ENCODE results near the gene USP35. TPM values are rescaled to one million over a fixed set of nuclear protein-coding genes. Genes with fewer than 3 reads are reported as not detected.

The USP35 gene, protein sequence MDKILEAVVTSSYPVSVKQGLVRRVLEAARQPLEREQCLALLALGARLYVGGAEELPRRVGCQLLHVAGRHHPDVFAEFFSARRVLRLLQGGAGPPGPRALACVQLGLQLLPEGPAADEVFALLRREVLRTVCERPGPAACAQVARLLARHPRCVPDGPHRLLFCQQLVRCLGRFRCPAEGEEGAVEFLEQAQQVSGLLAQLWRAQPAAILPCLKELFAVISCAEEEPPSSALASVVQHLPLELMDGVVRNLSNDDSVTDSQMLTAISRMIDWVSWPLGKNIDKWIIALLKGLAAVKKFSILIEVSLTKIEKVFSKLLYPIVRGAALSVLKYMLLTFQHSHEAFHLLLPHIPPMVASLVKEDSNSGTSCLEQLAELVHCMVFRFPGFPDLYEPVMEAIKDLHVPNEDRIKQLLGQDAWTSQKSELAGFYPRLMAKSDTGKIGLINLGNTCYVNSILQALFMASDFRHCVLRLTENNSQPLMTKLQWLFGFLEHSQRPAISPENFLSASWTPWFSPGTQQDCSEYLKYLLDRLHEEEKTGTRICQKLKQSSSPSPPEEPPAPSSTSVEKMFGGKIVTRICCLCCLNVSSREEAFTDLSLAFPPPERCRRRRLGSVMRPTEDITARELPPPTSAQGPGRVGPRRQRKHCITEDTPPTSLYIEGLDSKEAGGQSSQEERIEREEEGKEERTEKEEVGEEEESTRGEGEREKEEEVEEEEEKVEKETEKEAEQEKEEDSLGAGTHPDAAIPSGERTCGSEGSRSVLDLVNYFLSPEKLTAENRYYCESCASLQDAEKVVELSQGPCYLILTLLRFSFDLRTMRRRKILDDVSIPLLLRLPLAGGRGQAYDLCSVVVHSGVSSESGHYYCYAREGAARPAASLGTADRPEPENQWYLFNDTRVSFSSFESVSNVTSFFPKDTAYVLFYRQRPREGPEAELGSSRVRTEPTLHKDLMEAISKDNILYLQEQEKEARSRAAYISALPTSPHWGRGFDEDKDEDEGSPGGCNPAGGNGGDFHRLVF
- total RNA-seq, result 1 to 10 TPM; 7.2 to 7.9 TPM

DNA sequence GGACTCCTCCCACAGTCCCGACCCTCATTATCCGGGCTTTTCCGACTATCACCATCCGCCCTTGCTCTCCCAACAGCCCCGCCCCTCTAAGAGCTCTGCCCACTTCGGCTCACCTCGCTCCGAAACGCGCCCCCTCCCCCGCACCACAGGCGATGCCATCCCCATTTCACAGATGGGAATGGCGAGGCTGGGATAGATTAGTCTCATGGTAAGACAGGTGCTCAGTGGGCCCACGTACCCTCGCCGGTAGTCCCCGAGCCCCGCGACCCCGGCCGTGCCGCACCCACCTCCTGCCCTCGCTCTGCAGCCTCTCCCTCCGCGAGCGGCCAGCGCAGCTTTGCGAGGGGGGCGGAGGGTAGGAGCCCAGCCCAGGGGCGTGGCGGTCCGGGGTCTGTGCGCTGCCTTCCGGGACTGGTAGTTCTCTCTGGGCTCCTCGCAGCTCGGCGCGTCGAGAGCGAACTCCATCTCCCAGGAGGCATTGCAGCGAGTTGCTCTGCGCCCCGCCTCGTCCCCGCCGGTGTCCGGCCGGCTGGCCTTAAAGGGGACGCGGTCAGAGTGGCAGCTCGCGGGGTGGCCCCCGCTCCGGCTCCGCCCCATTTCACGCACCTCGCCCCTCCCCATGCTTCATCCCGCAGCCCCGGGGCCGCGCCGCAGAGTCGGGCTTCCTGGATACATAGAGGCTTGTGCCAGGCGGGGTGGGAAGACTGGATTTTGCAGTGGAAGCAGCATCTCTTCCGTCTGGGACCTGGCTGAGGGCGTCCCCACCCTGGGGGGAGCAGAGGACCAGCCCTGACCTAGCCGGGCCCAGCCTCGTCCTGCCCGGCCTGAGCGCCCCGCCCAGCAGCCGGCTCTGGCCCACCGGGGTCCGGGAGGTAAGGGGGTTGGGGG, at the start of gene USP35, which contains the start of gene KCTD21:
USP35 (plus strand) TSS at position 634 of the 888 bp plus-strand sequence. CDS start 7,327 bp downstream, outside the sequence.
KCTD21 (minus strand) TSS at position 341 of the 888 bp plus-strand sequence. CDS start 14,072 bp downstream, outside the sequence.
- peak; percentile 97 to 98 for ATAC-seq
- no peaks in the 10 kb centered on the region for H3K36me3 Mint-ChIP-seq

DNA sequence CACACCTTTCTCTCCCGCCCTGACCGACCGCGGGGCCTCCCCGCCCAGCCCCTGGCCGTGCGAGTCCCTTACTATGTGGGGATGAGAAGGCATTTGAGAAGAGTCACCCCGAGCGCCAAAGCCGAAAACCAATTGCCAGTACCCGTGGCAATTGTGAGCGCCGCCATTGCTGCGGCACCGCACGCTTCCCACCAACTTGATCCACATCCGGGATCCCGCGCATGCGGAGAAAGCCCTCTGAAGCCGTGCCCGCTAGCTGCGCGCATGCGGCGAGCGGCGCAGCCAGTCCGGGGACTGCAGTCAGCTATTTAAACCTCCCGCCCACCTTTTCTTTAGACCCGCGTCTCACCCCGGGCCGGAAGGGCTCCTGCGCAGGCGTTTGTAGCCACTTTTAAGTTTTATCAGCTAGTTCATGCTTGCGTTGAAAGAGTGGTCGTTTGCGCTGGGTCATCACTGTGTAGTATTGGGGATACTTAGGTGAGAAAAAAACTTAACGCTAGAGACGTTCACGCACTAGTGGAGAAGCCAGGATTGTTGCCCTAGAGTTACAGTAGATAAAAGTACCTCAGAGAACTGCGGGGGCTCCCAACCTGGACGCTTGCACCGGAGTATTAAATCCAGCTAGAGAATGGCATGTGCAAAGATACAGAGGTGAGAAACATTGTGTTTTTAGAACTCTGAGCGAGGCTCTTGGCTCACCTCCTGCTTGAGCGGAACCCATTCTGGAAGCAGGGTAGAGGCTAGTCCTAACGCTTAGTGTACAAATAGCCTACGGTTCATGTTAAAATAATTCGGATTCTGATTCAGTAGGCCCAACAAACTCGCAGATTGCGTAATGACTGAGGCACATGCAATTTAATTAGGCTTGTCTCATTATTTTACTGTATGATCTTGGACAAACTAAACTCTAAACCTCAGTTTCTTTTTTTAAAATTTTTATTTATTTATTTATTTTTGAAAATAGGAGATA, 49.0 kb upstream of the USP35 start, which contains the start of gene ALG8:
ALG8 (minus strand) TSS at position 205 of the 970 bp plus-strand sequence; CDS start at position 167, 38 bp downstream.
- Mint-ChIP-seq H3K36me3 (peaks cover 17% of the 10 kb centered on the region), H3K27ac (peak within 1 kb of the TSS; percentile 93 to 96), H3K27me3 (no peaks in the 10 kb centered on the region), H3K4me1 (ENCODE audit: low read depth in 2 of 2) (peaks cover 27 to 39% of the 10 kb centered on the region in 2 donors), H3K4me3 (peak within 1 kb of the TSS; percentile 93), H3K9me3 (no peaks in the 10 kb centered on the region)
- DNase-seq (ENCODE audit: low spot score) (peak; percentile 97), ATAC-seq (peak; percentile 98)

More for the DNA sequence above, at the start of gene USP35, which contains the start of gene KCTD21:
- Mint-ChIP-seq H3K4me1 (ENCODE audit: low read depth in 2 of 2) (peaks cover 34 to 36% of the 10 kb centered on the region in 2 donors), H3K27me3 (no peaks in the 10 kb centered on the region), H3K4me3 (peak within 1 kb of the TSS; percentile 99), H3K9me3 (no peaks in the 10 kb centered on the region), H3K27ac (peak within 1 kb of the TSS; percentile 84 to 93)
- DNase-seq (ENCODE audit: low spot score), result peak; percentile 98

DNA sequence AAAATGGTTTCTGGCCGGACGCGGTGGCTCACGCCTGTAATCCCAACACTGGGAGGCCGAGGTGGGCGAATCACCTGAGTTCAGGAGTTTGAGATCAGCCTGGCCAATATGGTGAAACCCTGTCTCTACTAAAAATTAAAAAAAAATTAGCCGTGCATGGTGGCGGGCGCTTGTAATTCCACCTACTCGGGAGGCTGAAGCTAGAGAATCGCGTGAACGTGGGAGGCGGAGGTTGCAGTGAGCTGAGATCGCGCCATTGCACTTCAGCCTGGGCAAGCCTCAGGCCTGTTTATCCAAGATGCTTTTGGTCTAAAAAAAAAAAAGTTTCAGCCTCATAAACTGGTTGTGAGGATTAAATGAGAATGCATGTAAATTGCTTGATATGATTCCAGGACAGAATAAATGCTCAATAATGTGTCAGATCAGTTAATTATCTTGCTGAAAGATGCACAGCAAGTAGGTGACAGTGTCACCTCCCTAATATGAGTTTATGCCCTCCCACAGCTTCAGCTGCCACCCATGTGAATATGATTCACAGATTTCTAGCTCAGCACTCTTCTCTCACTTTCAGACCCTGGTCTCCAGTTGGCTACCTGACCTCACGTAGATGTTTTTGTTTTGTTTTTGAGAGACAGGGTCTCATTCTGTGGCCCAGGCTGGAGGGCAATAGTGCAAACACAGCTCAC, 48.2 kb upstream of the USP35 start:
- H3K9me3 Mint-ChIP-seq, result no peaks in the 10 kb centered on the region
- ATAC-seq (no peak), DNase-seq (ENCODE audit: low spot score) (no peak)
- H3K36me3 Mint-ChIP-seq, result peaks cover 14% of the 10 kb centered on the region
- no peaks in the 10 kb centered on the region for H3K27me3 Mint-ChIP-seq
- H3K4me1 Mint-ChIP-seq (ENCODE audit: low read depth in 2 of 2), result peaks cover 27 to 39% of the 10 kb centered on the region in 2 donors
- H3K27ac Mint-ChIP-seq, result peak overlapping the region; percentile 35 to 63
- H3K4me3 Mint-ChIP-seq, result peak overlapping the region; percentile 93

DNA sequence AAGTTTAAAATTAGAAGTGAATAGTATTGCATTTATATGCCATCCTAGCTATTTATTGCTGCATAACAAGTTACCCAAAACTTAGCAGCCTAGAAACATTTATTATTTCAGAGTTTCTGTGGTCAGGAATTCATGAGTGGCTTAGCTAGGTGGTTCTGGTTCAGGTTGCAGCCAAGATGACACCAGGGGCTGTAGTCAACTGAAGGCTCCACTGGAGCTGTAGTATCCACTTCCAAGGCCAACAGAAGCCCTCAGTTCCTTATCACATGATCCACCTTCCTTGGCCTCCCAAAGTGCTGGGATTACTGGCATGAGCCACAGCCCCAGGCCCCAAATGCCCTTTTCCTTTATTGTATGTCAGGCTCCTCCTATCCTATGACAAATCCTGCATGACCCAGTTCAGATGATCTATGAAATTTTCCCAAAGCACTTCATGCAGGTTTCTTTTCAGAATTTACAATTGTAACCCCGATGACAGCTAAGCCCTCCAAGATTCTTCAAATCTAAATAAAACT, 43.2 kb upstream of the USP35 start:
- ATAC-seq (no peak), DNase-seq (ENCODE audit: low spot score) (no peak)
- H3K36me3 Mint-ChIP-seq, result peaks cover 5% of the 10 kb centered on the region
- no peaks in the 10 kb centered on the region for H3K9me3 Mint-ChIP-seq
- no peak overlapping the region for H3K4me3 Mint-ChIP-seq
- peaks cover 4 to 15% of the 10 kb centered on the region in 2 donors for H3K4me1 Mint-ChIP-seq (ENCODE audit: low read depth in 2 of 2)
- no peaks in the 10 kb centered on the region for H3K27me3 Mint-ChIP-seq
- no peak overlapping the region for H3K27ac Mint-ChIP-seq

DNA sequence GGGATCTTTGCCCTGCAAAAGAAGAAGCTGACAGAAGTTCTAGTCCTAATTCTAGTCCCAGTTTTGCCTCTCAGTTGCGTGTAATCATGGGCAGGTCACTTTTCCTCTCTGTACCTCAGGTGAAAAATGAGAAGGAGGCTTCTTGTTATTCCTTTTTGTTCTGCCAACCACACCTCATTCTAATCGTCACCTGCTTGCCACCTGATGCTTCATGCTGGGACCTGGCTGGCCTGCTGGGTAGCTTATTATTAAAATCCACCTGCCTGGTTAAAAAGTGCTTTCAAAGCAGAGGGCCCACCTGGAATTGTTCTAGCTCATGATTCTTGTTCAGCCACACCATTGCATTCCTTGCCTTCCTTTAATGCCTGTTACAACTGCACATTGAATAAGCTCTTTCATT, 40.9 kb upstream of the USP35 start:
- Mint-ChIP-seq H3K27ac (no peak overlapping the region), H3K4me3 (no peak overlapping the region), H3K36me3 (peaks cover 5% of the 10 kb centered on the region), H3K4me1 (ENCODE audit: low read depth in 2 of 2) (peaks cover 0 to 5% of the 10 kb centered on the region in 2 donors), H3K9me3 (no peaks in the 10 kb centered on the region), H3K27me3 (no peaks in the 10 kb centered on the region)
- ATAC-seq, result no peak
- no peak for DNase-seq (ENCODE audit: low spot score)

DNA sequence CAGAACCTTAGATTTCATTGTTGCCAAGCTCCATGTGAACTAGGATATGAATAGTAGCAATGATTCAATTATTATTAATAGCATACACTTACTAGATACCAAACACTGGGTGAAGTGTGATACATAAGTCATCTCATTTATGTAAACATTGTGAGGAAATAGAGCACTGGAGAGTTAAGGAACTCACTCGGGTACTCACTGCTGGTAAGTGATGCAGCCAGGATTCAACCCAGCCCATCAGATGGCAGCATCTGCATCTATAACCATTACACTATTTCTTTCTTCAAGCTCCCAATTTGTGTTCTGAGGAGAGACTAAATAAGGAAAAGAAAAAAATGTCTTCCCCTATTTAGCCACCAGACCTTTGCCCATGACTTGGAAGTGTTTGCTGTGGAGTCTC, 39.1 kb upstream of the USP35 start:
- Mint-ChIP-seq H3K27me3 (no peaks in the 10 kb centered on the region), H3K4me3 (no peak overlapping the region)
- no peak for ATAC-seq

DNA sequence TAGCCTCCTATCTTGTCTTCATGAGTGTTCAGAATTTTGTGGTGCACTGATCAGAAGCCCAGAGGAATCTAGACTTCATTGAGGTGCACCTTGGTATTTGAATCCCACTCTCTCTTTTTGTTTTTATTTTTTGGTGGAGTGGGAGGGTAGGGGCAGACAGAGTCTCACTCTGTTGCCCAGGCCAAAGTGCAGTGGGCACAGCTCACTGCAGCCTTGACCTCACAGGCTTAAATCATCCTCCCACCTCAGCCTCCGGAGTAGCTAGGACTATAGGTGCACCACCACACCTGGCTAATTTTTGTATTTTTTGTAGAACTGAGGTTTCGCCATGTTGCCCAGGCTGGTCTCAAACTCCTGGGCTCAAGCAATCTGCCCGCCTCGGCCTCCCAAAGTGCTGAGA, 38.4 kb upstream of the USP35 start:
- no peaks in the 10 kb centered on the region for H3K9me3 Mint-ChIP-seq
- ATAC-seq (no peak), DNase-seq (ENCODE audit: low spot score) (no peak)
- no peaks in the 10 kb centered on the region for H3K4me1 Mint-ChIP-seq (ENCODE audit: low read depth in 2 of 2)
- H3K36me3 Mint-ChIP-seq, result no peaks in the 10 kb centered on the region
- no peak overlapping the region for H3K27ac Mint-ChIP-seq
- H3K27me3 Mint-ChIP-seq, result no peaks in the 10 kb centered on the region
- no peak overlapping the region for H3K4me3 Mint-ChIP-seq

More for the DNA sequence above, 39.1 kb upstream of the USP35 start:
- Mint-ChIP-seq H3K9me3 (no peaks in the 10 kb centered on the region), H3K36me3 (no peaks in the 10 kb centered on the region), H3K27ac (no peak overlapping the region), H3K4me1 (ENCODE audit: low read depth in 2 of 2) (no peaks in the 10 kb centered on the region)
- no peak for DNase-seq (ENCODE audit: low spot score)

DNA sequence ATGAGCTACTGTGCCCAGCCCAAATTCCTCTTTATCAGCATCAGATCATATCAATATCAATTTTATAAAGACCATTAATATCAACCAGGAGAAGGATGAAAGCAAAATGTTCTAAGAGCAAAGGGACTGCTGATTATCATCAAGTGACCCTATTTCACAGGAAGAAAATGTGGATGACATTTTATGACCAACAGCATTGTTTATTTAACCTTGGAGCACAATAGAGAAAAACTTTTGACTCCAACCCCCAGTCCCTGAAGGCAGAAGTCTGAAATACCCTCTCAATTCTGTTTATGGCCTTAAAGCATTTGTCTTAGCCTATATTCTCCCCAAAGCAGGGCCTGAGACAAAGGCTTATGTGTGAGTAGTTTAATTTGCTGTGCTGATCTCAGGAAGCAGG, 38.0 kb upstream of the USP35 start:
- Mint-ChIP-seq H3K36me3 (no peaks in the 10 kb centered on the region), H3K27me3 (no peaks in the 10 kb centered on the region), H3K9me3 (no peaks in the 10 kb centered on the region), H3K27ac (no peak overlapping the region), H3K4me3 (no peak overlapping the region), H3K4me1 (ENCODE audit: low read depth in 2 of 2) (no peaks in the 10 kb centered on the region)
- ATAC-seq (no peak), DNase-seq (ENCODE audit: low spot score) (no peak)

DNA sequence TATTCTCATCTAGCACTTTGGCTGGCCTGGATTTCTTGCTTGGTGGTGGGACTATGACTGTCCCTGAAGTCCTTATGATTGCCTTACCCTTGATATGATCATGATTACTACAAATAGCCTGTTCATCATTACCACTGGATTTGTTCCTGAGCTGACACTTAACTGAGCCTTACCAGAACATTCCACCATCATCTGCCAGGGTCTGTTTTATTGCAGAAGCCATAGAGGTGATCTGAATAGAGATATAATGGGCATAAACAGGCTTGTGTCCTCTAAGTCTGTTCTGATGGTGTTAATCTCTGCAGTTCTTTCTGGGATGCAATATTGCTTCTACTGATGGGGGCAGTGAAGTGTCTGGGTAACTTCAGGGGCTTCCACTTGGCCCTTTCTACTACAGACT, 36.9 kb upstream of the USP35 start:
- DNase-seq (ENCODE audit: low spot score) (no peak), ATAC-seq (no peak)
- no peaks in the 10 kb centered on the region for H3K27me3 Mint-ChIP-seq
- no peaks in the 10 kb centered on the region for H3K4me1 Mint-ChIP-seq (ENCODE audit: low read depth in 2 of 2)
- no peak overlapping the region for H3K27ac Mint-ChIP-seq
- H3K4me3 Mint-ChIP-seq, result no peak overlapping the region
- H3K9me3 Mint-ChIP-seq, result no peaks in the 10 kb centered on the region
- H3K36me3 Mint-ChIP-seq, result no peaks in the 10 kb centered on the region

DNA sequence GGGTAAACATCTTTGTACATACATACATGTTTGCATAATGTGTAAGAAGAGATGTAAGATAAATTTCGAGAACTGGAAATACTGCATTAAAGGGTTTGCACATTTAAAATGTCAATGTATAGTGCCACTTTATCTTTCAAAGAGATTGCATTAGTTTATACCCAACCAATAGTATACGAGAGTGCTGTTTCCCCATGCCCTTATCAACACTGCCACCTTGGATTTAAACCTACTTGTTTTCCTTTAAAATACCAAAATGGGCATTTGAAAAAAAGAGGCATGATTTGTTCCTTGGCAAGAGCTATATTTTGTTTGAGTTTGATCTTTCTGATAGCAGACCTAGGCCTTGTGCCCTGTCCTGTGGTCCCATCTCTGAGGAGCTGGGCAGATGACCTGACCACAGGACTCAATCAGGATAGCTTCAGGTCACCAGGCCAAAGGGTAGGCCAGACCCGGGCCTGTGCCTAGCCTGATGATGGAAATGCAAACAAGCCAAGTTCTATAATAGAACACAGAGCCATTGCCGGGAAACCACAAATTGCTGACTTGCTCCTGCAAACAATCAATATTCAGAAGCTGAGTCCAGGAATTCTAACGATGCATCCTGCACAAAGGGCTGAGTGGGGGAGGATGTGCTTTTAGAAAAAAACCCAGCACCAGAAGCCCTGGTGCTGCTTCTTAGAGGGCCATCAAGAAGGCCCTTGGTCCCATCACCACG, 32.4 kb upstream of the USP35 start:
- Mint-ChIP-seq H3K4me1 (ENCODE audit: low read depth in 2 of 2) (no peaks in the 10 kb centered on the region), H3K9me3 (no peaks in the 10 kb centered on the region), H3K4me3 (no peak overlapping the region), H3K27me3 (no peaks in the 10 kb centered on the region), H3K36me3 (no peaks in the 10 kb centered on the region), H3K27ac (no peak overlapping the region)
- DNase-seq (ENCODE audit: low spot score), result no peak
- no peak for ATAC-seq

All from natural killer cell treated with Interleukin-12 subunit alpha and Interleukin-12 subunit beta and Interleukin-15 and Interleukin-18, amount 100 ng/mL, for 72 hours (primary cell).